ENCODE results near the gene SMYD3. TPM values are rescaled to one million over a fixed set of nuclear protein-coding genes. Genes with fewer than 3 reads are reported as not detected.

Gene SMYD3
- total RNA-seq, 1 experiment from 2014 or later = 25.5 TPM

- H3K79me2 ChIP-seq (ENCODE audit: insufficient read depth, low read length) = no peaks in the 10 kb centered on the region
- H3K56ac ChIP-seq (ENCODE audit: insufficient read length, low read depth, low read length) = no peak overlapping the region
- no peak overlapping the region for H2BK5ac ChIP-seq (ENCODE audit: insufficient read length, low read length)
- no peaks in the 10 kb centered on the region for H3K4me1 ChIP-seq (ENCODE audit: insufficient read depth, low read length)
- WGBS (ENCODE audit: extremely low coverage, insufficient read length, low lambda C conversion rate) = no CpG with 5 or more reads among the region's 4 CpGs
- no peak overlapping the region for H3K18ac ChIP-seq (ENCODE audit: insufficient read length, low read depth, low read length)
- Mint-ChIP-seq H3K9me3 (no peaks in the 10 kb centered on the region), H3K27ac (no peak overlapping the region), H3K4me1 (no peaks in the 10 kb centered on the region), H3K36me3 (ENCODE audit: insufficient read depth in 1 of 3, low read depth in 3 of 3) (no peaks in the 10 kb centered on the region), H3K4me3 (no peak overlapping the region), H3K27me3 (ENCODE audit: low read depth) (no peaks in the 10 kb centered on the region)
- H3K79me1 ChIP-seq (ENCODE audit: insufficient read depth, low read depth, low read length, poor library complexity, severe bottlenecking) = no peaks in the 10 kb centered on the region
- no peak overlapping the region for H4K91ac ChIP-seq (ENCODE audit: insufficient read length, low read depth, low read length)
- H3K14ac ChIP-seq (ENCODE audit: insufficient read depth, low read length) = no peak overlapping the region
- no peak overlapping the region for H2BK15ac ChIP-seq (ENCODE audit: low read depth, low read length)
- H4K20me1 ChIP-seq (ENCODE audit: control insufficient read depth, insufficient read depth, insufficient read length) = no peaks in the 10 kb centered on the region
- no peak overlapping the region for H3K9ac ChIP-seq (ENCODE audit: extremely low read depth, insufficient read length, low read length)
- no peaks in the 10 kb centered on the region for H3K27me3 ChIP-seq (ENCODE audit: insufficient read depth, low read length)
- no peak overlapping the region for H4K8ac ChIP-seq (replicated peaks; ENCODE audit: insufficient read length, low read depth, low read length)
- no peak overlapping the region for H2BK12ac ChIP-seq (ENCODE audit: insufficient read length, low read depth, low read length)
- H3K4me2 ChIP-seq (ENCODE audit: insufficient read depth, insufficient read length, low read length) = no peak overlapping the region
- no peak overlapping the region for H3K4ac ChIP-seq (ENCODE audit: low read depth, low read length)
- no peak overlapping the region for H2BK20ac ChIP-seq (ENCODE audit: low read depth, low read length, poor library complexity, severe bottlenecking)
- DNase-seq = no peak
- no peaks in the 10 kb centered on the region for H3K9me3 ChIP-seq (ENCODE audit: control insufficient read depth, low read depth, low read length)
- no peaks in the 10 kb centered on the region for H3K23me2 ChIP-seq (ENCODE audit: insufficient read length, low read depth, low read length, poor library complexity, severe bottlenecking)
- no peak overlapping the region for H3K23ac ChIP-seq (ENCODE audit: insufficient read length, low read depth, low read length)
- H2BK120ac ChIP-seq (ENCODE audit: low read depth, low read length, poor library complexity, severe bottlenecking) = no peak overlapping the region
- no peak overlapping the region for H3K27ac ChIP-seq (ENCODE audit: insufficient read length, low read depth, low read length)
- H3T11ph ChIP-seq (ENCODE audit: low read length) = no peak overlapping the region
- H4K5ac ChIP-seq (ENCODE audit: insufficient read length, low read depth, low read length) = no peak overlapping the region
- no peak for TF ChIP-seq CTCF (conservative IDR thresholded peaks at IDR 0.05)
- no peak overlapping the region for H2AFZ ChIP-seq (ENCODE audit: low read length)
- H2AK5ac ChIP-seq (ENCODE audit: insufficient read length, low read length) = no peak overlapping the region
Measured at GRCh38 chr1:246093230-246093629, 413.8 kb downstream of the SMYD3 start.

Data from H9 (cell line).